GM23338 (cell line): ENCODE measurements around the gene ACOXL. TPM values are rescaled to one million over a fixed set of nuclear protein-coding genes. Genes with fewer than 3 reads are reported as not detected.

Experiments
- ATAC-seq: fragments of 200-7000 bp; cut with Tn5 transposase; 3 replicates; pipeline ENCODE4 v1.9.1; 2020
- DNase-seq: peaks from one replicate; pipeline ENCODE4 v3.0.0-alpha.2; 2015; ENCODE audit warnings: low spot score
- H2AFZ ChIP-seq: fragments of 200-600 bp; sonication (generic); 2 replicates; pipeline ENCODE4 v1.8.0; 2016; ENCODE audit warnings: antibody characterized with exemption, mild to moderate bottlenecking, moderate library complexity
- H3F3A ChIP-seq: fragments of 200-600 bp; sonication (generic); replicated peaks from 2 replicates; pipeline ENCODE4 v1.8.0; 2017; ENCODE audit warnings: antibody characterized with exemption, mixed run types, low read depth
- H3K27ac ChIP-seq: fragments of 200-600 bp; sonication (generic); 2 replicates; pipeline ENCODE4 v1.6.1; 2016; ENCODE audit warnings: low read depth
- H3K27me3 ChIP-seq: fragments of 200-600 bp; sonication (generic); 2 replicates; pipeline ENCODE4 v1.8.0; 2016; ENCODE audit warnings: mild to moderate bottlenecking, mixed run types, moderate library complexity; ENCODE audit not compliant: insufficient read depth
- H3K36me3 ChIP-seq: fragments of 200-600 bp; sonication (generic); 2 replicates; pipeline ENCODE4 v1.8.0; 2016; ENCODE audit warnings: mild to moderate bottlenecking; ENCODE audit not compliant: insufficient read depth
- H3K4me1 ChIP-seq: fragments of 200-600 bp; sonication (generic); 2 replicates; pipeline ENCODE4 v1.8.0; 2016; ENCODE audit warnings: mild to moderate bottlenecking, moderate library complexity; ENCODE audit not compliant: insufficient read depth
- H3K4me2 ChIP-seq: fragments of 200-600 bp; sonication (generic); 2 replicates; pipeline ENCODE4 v1.7.1; 2017; ENCODE audit warnings: mixed run types
- H3K4me3 ChIP-seq: fragments of 200-600 bp; sonication (generic); 2 replicates; pipeline ENCODE4 v1.6.1; 2016; ENCODE audit warnings: mixed run types
- H3K79me2 ChIP-seq: fragments of 200-600 bp; sonication (generic); replicated peaks from 2 replicates; pipeline ENCODE4 v1.8.0; 2017; ENCODE audit warnings: mild to moderate bottlenecking; ENCODE audit not compliant: insufficient read depth
- H3K9me2 ChIP-seq: fragments of 200-600 bp; sonication (generic); 2 replicates; pipeline ENCODE4 v1.8.0; 2017; ENCODE audit not compliant: insufficient read depth
- H4K20me1 ChIP-seq: fragments of 200-600 bp; sonication (generic); replicated peaks from 2 replicates; pipeline ENCODE4 v1.8.0; 2017; ENCODE audit warnings: mild to moderate bottlenecking; ENCODE audit not compliant: insufficient read depth
- H3K27ac Mint-ChIP-seq: 2 replicates; pipeline ENCODE4 v1.8.0; 2020; ENCODE audit warnings: inconsistent platforms, mild to moderate bottlenecking, moderate library complexity, mixed read lengths
- H3K27me3 Mint-ChIP-seq: 3 replicates; pipeline ENCODE4 v1.8.0; 2022; ENCODE audit warnings: low read depth, mild to moderate bottlenecking, moderate library complexity, mixed read lengths, inconsistent platforms; ENCODE audit not compliant: insufficient read depth, poor library complexity
- H3K36me3 Mint-ChIP-seq: 3 replicates; pipeline ENCODE4 v1.8.0; 2021; ENCODE audit warnings: low read depth, mild to moderate bottlenecking, inconsistent platforms, moderate library complexity, mixed read lengths
- H3K4me1 Mint-ChIP-seq: 3 replicates; pipeline ENCODE4 v1.8.0; 2020; ENCODE audit warnings: mild to moderate bottlenecking, inconsistent platforms, mixed read lengths
- H3K4me3 Mint-ChIP-seq: 3 replicates; pipeline ENCODE4 v1.8.0; 2021; ENCODE audit warnings: moderate library complexity, mild to moderate bottlenecking, inconsistent platforms, mixed read lengths
- H3K9me3 Mint-ChIP-seq: 3 replicates; pipeline ENCODE4 v1.8.0; 2020; ENCODE audit warnings: moderate library complexity, mild to moderate bottlenecking, inconsistent platforms, mixed read lengths
- EZH2 ChIP-seq: fragments of 200-600 bp; sonication (generic); IDR thresholded peaks from one replicate; pipeline ENCODE4 v1.8.0; 2017; ENCODE audit warnings: antibody characterized with exemption, mild to moderate bottlenecking, low read depth; ENCODE audit not compliant: unreplicated experiment
- JUNB ChIP-seq: IDR thresholded peaks from one replicate; pipeline ENCODE4 v1.6.1; 2016; ENCODE audit warnings: antibody characterized with exemption; ENCODE audit not compliant: unreplicated experiment
- STAT1 ChIP-seq: IDR thresholded peaks from one replicate; pipeline ENCODE4 v1.6.1; 2016; ENCODE audit warnings: antibody characterized with exemption; ENCODE audit not compliant: unreplicated experiment
- polyA plus RNA-seq: library from polyadenylated mRNA; unstranded; fragments of >200 nt; fragmentation: Nextera tagmentation; extraction: Ambion mirVana; gene quantifications from 2 replicates; pipeline ENCODE4 v1.2.1, GENCODE V29; 2016
- total RNA-seq: library from RNA; depleted of rRNA; stranded (reverse); fragments of >200 nt; shearing (Covaris generic); gene quantifications from 2 replicates; pipeline ENCODE4 v1.2.3, GENCODE V29; 2014
- TF ChIP-seq, protein P1 (sequence below), 2 experiments: fragments of 200-600 bp in 1 of 2; sonication (generic) in 1 of 2; conservative IDR thresholded peaks; 2 replicates each; pipeline versions ENCODE4 v1.5.1 to v1.6.1; 2016 to 2017; ENCODE audit warnings: antibody characterized with exemption in 2 of 2, low read depth in 2 of 2, mild to moderate bottlenecking in 2 of 2, moderate library complexity in 1 of 2
- TF ChIP-seq, protein P2 (sequence below): IDR thresholded peaks from one replicate; pipeline ENCODE4 v1.6.1; 2018; ENCODE audit warnings: antibody characterized with exemption; ENCODE audit not compliant: unreplicated experiment
- TF ChIP-seq, protein P3 (sequence below): fragments of 250-450 bp; sonication (Bioruptor Pico); IDR thresholded peaks from 2 replicates; pipeline ENCODE4 v1.5.0; 2020; ENCODE audit warnings: mild to moderate bottlenecking, moderate library complexity

The ACOXL gene
- total and polyA plus RNA-seq, 2 experiments from 2014 or later: 9.0 to 14.7 TPM

DNA sequence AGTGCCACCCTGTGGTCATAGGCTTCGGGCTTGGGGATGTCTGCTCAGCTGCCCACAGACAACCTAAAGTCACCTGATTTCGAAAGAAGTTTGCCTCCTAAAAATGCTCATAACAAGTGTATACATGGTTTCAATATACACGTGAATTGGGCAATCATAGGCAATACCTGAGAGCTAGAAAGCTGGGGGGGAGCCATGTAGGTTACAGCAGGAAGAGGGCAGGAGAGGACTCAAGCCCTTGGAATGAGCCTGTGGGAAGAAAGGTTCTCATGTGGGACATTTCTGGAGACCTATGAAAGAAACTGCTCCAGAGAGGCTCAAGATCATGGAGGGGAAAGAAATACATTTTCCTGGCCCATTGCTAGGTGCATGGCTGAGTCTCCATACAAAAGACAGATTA lies 109.7 kb downstream of the ACOXL start:
- Mint-ChIP-seq H3K4me1 (peaks cover 46% of the 10 kb centered on the region), H3K9me3 (no peaks in the 10 kb centered on the region), H3K27ac (no peak overlapping the region), H3K27me3 (peaks cover 3% of the 10 kb centered on the region), H3K36me3 (peaks cover 9% of the 10 kb centered on the region), H3K4me3 (no peak overlapping the region)
- Histone ChIP-seq H3K4me3 (no peak overlapping the region), H2AFZ (no peak overlapping the region), H3K4me1 (peaks cover 32% of the 10 kb centered on the region), H3K27ac (no peak overlapping the region), H4K20me1 (no peaks in the 10 kb centered on the region), H3K9me2 (0 out of 2 replicates have a peak, but pooled peaks cover 12% of the 10 kb centered on the region), H3K79me2 (no peaks in the 10 kb centered on the region), H3K36me3 (no peaks in the 10 kb centered on the region), H3K27me3 (no peaks in the 10 kb centered on the region), H3F3A (no peaks in the 10 kb centered on the region), H3K4me2 (no peak overlapping the region)
- TF ChIP-seq, protein P1, sequence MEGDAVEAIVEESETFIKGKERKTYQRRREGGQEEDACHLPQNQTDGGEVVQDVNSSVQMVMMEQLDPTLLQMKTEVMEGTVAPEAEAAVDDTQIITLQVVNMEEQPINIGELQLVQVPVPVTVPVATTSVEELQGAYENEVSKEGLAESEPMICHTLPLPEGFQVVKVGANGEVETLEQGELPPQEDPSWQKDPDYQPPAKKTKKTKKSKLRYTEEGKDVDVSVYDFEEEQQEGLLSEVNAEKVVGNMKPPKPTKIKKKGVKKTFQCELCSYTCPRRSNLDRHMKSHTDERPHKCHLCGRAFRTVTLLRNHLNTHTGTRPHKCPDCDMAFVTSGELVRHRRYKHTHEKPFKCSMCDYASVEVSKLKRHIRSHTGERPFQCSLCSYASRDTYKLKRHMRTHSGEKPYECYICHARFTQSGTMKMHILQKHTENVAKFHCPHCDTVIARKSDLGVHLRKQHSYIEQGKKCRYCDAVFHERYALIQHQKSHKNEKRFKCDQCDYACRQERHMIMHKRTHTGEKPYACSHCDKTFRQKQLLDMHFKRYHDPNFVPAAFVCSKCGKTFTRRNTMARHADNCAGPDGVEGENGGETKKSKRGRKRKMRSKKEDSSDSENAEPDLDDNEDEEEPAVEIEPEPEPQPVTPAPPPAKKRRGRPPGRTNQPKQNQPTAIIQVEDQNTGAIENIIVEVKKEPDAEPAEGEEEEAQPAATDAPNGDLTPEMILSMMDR (conservative IDR thresholded peaks at IDR 0.05; ENCODE audit: low read depth in 2 of 2): peak in 1 of 2 experiments; percentile 16; a peak in 1 of 4 replicates
- TF ChIP-seq JUNB: no peak
- ATAC-seq (no peak), DNase-seq (no peak)

DNA sequence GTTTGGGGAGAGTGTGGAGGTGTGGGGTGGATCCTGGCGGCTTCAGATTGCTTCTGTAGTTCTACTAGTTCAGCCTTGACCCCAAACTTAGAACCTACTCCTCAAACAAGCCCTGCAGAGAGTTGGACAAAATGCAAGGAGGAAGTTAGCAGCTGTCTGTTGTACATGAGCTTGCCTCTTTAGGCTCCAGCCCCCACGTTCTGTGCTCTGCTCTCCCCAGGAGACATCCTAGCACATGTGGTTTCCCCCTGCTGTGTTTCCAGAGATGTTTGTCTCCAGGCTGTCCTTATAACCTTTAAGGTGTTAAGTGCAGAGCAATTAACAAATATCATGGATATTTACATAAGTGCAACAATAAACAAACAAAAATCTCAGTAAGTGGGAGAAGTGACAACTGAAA lies 111.1 kb downstream of the ACOXL start:
- Mint-ChIP-seq H3K4me3 (no peak overlapping the region), H3K9me3 (no peaks in the 10 kb centered on the region), H3K27me3 (peaks cover 3% of the 10 kb centered on the region), H3K36me3 (peaks cover 9% of the 10 kb centered on the region), H3K27ac (no peak overlapping the region), H3K4me1 (peaks cover 34% of the 10 kb centered on the region)
- Histone ChIP-seq H3K9me2 (0 out of 2 replicates have a peak, but pooled peaks cover 12% of the 10 kb centered on the region), H3K4me2 (0 out of 2 replicates have a peak overlapping the region, but pooled peaks have one; percentile 14), H3K4me3 (no peak overlapping the region), H3K27ac (no peak overlapping the region), H3K79me2 (no peaks in the 10 kb centered on the region), H3K36me3 (no peaks in the 10 kb centered on the region), H3F3A (no peaks in the 10 kb centered on the region), H4K20me1 (no peaks in the 10 kb centered on the region), H2AFZ (no peak overlapping the region), H3K27me3 (no peaks in the 10 kb centered on the region), H3K4me1 (peaks cover 18% of the 10 kb centered on the region)
- ATAC-seq (no peak), DNase-seq (no peak)
- TF ChIP-seq STAT1 (no peak), EZH2 (no peak)
- TF ChIP-seq, protein P2, sequence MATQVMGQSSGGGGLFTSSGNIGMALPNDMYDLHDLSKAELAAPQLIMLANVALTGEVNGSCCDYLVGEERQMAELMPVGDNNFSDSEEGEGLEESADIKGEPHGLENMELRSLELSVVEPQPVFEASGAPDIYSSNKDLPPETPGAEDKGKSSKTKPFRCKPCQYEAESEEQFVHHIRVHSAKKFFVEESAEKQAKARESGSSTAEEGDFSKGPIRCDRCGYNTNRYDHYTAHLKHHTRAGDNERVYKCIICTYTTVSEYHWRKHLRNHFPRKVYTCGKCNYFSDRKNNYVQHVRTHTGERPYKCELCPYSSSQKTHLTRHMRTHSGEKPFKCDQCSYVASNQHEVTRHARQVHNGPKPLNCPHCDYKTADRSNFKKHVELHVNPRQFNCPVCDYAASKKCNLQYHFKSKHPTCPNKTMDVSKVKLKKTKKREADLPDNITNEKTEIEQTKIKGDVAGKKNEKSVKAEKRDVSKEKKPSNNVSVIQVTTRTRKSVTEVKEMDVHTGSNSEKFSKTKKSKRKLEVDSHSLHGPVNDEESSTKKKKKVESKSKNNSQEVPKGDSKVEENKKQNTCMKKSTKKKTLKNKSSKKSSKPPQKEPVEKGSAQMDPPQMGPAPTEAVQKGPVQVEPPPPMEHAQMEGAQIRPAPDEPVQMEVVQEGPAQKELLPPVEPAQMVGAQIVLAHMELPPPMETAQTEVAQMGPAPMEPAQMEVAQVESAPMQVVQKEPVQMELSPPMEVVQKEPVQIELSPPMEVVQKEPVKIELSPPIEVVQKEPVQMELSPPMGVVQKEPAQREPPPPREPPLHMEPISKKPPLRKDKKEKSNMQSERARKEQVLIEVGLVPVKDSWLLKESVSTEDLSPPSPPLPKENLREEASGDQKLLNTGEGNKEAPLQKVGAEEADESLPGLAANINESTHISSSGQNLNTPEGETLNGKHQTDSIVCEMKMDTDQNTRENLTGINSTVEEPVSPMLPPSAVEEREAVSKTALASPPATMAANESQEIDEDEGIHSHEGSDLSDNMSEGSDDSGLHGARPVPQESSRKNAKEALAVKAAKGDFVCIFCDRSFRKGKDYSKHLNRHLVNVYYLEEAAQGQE: no peak
- TF ChIP-seq, protein P3, sequence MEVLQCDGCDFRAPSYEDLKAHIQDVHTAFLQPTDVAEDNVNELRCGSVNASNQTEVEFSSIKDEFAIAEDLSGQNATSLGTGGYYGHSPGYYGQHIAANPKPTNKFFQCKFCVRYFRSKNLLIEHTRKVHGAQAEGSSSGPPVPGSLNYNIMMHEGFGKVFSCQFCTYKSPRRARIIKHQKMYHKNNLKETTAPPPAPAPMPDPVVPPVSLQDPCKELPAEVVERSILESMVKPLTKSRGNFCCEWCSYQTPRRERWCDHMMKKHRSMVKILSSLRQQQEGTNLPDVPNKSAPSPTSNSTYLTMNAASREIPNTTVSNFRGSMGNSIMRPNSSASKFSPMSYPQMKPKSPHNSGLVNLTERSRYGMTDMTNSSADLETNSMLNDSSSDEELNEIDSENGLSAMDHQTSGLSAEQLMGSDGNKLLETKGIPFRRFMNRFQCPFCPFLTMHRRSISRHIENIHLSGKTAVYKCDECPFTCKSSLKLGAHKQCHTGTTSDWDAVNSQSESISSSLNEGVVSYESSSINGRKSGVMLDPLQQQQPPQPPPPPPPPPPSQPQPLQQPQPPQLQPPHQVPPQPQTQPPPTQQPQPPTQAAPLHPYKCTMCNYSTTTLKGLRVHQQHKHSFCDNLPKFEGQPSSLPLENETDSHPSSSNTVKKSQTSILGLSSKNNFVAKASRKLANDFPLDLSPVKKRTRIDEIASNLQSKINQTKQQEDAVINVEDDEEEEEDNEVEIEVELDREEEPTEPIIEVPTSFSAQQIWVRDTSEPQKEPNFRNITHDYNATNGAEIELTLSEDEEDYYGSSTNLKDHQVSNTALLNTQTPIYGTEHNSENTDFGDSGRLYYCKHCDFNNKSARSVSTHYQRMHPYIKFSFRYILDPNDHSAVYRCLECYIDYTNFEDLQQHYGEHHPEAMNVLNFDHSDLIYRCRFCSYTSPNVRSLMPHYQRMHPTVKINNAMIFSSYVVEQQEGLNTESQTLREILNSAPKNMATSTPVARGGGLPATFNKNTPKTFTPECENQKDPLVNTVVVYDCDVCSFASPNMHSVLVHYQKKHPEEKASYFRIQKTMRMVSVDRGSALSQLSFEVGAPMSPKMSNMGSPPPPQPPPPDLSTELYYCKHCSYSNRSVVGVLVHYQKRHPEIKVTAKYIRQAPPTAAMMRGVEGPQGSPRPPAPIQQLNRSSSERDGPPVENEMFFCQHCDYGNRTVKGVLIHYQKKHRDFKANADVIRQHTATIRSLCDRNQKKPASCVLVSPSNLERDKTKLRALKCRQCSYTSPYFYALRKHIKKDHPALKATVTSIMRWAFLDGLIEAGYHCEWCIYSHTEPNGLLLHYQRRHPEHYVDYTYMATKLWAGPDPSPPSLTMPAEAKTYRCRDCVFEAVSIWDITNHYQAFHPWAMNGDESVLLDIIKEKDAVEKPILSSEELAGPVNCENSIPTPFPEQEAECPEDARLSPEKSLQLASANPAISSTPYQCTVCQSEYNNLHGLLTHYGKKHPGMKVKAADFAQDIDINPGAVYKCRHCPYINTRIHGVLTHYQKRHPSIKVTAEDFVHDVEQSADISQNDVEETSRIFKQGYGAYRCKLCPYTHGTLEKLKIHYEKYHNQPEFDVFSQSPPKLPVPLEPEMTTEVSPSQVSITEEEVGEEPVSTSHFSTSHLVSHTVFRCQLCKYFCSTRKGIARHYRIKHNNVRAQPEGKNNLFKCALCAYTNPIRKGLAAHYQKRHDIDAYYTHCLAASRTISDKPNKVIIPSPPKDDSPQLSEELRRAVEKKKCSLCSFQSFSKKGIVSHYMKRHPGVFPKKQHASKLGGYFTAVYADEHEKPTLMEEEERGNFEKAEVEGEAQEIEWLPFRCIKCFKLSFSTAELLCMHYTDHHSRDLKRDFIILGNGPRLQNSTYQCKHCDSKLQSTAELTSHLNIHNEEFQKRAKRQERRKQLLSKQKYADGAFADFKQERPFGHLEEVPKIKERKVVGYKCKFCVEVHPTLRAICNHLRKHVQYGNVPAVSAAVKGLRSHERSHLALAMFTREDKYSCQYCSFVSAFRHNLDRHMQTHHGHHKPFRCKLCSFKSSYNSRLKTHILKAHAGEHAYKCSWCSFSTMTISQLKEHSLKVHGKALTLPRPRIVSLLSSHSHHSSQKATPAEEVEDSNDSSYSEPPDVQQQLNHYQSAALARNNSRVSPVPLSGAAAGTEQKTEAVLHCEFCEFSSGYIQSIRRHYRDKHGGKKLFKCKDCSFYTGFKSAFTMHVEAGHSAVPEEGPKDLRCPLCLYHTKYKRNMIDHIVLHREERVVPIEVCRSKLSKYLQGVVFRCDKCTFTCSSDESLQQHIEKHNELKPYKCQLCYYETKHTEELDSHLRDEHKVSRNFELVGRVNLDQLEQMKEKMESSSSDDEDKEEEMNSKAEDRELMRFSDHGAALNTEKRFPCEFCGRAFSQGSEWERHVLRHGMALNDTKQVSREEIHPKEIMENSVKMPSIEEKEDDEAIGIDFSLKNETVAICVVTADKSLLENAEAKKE (CRISPR knock-in tag): no peak
- TF ChIP-seq, protein P1 (conservative IDR thresholded peaks at IDR 0.05; ENCODE audit: low read depth in 2 of 2): no peak
